IMR-90 (cell line): Measurements from ENCODE around the gene TP73. TPM values are rescaled to one million over a fixed set of nuclear protein-coding genes. Genes with fewer than 3 reads are reported as not detected.

Experiments used
- ATAC-seq: fragments of 200-7000 bp; cut with Tn5 transposase; 2 replicates; pipeline ENCODE4 v1.9.1; 2020; ENCODE audit warnings: low read depth, mild to moderate bottlenecking, moderate library complexity
- BruUV-seq: library from RNA; stranded (reverse); fragments of 400-500 nt; replicated peaks from 2 replicates; lab custom pipeline; 2021; lab: Mats Ljungman, UMichigan
- CTCF ChIA-PET: fragments of 300-600 bp; formaldehyde crosslinking; extraction: SDS; loops from one replicate; lab custom pipeline; 2021; ENCODE audit warnings: antibody characterized with exemption; lab: Yijun Ruan, JAX
- POLR2A ChIA-PET: fragments of 300-600 bp; sonication (Branson Sonifier 250); formaldehyde crosslinking; loops from one replicate; lab custom pipeline; 2022; ENCODE audit warnings: antibody characterized with exemption; ENCODE audit not compliant: unreplicated experiment; lab: Charles Lee
- DNase-seq: peaks from one replicate; pipeline ENCODE4 v3.0.0; 2013
- H2AFZ ChIP-seq: replicated peaks from 2 replicates; pipeline ENCODE3; 2013; ENCODE audit warnings: low read length, mild to moderate bottlenecking; ENCODE audit not compliant: poor library complexity
- H2AK5ac ChIP-seq: 2 replicates; pipeline ENCODE4 v1.6.1; 2013; ENCODE audit warnings: low read depth, low read length, inconsistent platforms
- H2AK9ac ChIP-seq: replicated peaks from 2 replicates; pipeline ENCODE3; 2013; ENCODE audit warnings: mild to moderate bottlenecking, low read depth, low read length, moderate library complexity; ENCODE audit not compliant: poor library complexity
- H2BK120ac ChIP-seq: 2 replicates; pipeline ENCODE4 v1.6.1; 2013; ENCODE audit warnings: low read depth, low read length, inconsistent platforms
- H2BK15ac ChIP-seq: 3 replicates; pipeline ENCODE4 v1.6.1; 2013; ENCODE audit warnings: low read depth, low read length, inconsistent platforms
- H2BK20ac ChIP-seq: 2 replicates; pipeline ENCODE4 v1.6.1; 2013; ENCODE audit warnings: low read depth, mild to moderate bottlenecking, inconsistent platforms, low read length, moderate library complexity
- H2BK5ac ChIP-seq: 2 replicates; pipeline ENCODE4 v1.6.1; 2013; ENCODE audit warnings: mild to moderate bottlenecking, low read depth, low read length, inconsistent platforms; ENCODE audit not compliant: poor library complexity, severe bottlenecking
- H3K14ac ChIP-seq: replicated peaks from 2 replicates; pipeline ENCODE4 v1.6.1; 2013; ENCODE audit warnings: low read depth, low read length, inconsistent platforms
- H3K18ac ChIP-seq: 2 replicates; pipeline ENCODE4 v1.6.1; 2013; ENCODE audit warnings: low read depth, low read length, control low read depth
- H3K23ac ChIP-seq: 2 replicates; pipeline ENCODE4 v1.6.1; 2013; ENCODE audit warnings: low read depth, low read length, inconsistent platforms
- H3K27ac ChIP-seq: 2 replicates; pipeline ENCODE4 v1.5.1; 2013; ENCODE audit warnings: mild to moderate bottlenecking, control low read depth, low read length; ENCODE audit not compliant: insufficient read depth
- H3K27me3 ChIP-seq: 2 replicates; pipeline ENCODE4 v1.6.1; 2013; ENCODE audit warnings: low read length; ENCODE audit not compliant: control insufficient read depth, insufficient read depth
- H3K36me3 ChIP-seq: 2 replicates; pipeline ENCODE4 v1.6.1; 2013; ENCODE audit warnings: low read length, mixed read lengths; ENCODE audit not compliant: control insufficient read depth, insufficient read depth
- H3K4ac ChIP-seq: 2 replicates; pipeline ENCODE4 v1.6.1; 2013; ENCODE audit warnings: low read depth, low read length, inconsistent platforms
- H3K4me1 ChIP-seq: 2 replicates; pipeline ENCODE4 v1.6.1; 2013; ENCODE audit warnings: low read length, mixed read lengths; ENCODE audit not compliant: control insufficient read depth, insufficient read depth
- H3K4me2 ChIP-seq: 2 replicates; pipeline ENCODE4 v1.6.1; 2013; ENCODE audit warnings: low read depth, mild to moderate bottlenecking, control low read depth, low read length, moderate library complexity
- H3K4me3 ChIP-seq: 2 replicates; pipeline ENCODE4 v1.5.1; 2013; ENCODE audit warnings: low read depth, mild to moderate bottlenecking, control low read depth, low read length, moderate library complexity; ENCODE audit not compliant: insufficient read depth
- H3K56ac ChIP-seq: 2 replicates; pipeline ENCODE4 v1.6.1; 2013; ENCODE audit warnings: low read length, inconsistent platforms; ENCODE audit not compliant: insufficient read depth; ENCODE audit errors: extremely low read depth
- H3K79me1 ChIP-seq, 2 experiments: 2 replicates each; pipeline ENCODE4 v1.6.1; 2013; ENCODE audit warnings: low read length in 2 of 2, inconsistent platforms in 1 of 2, low read depth in 1 of 2
- H3K9ac ChIP-seq: 2 replicates; pipeline ENCODE4 v1.6.1; 2013; ENCODE audit warnings: low read depth, low read length, control low read depth
- H3K9me1 ChIP-seq: 2 replicates; pipeline ENCODE4 v1.6.1; 2013; ENCODE audit warnings: low read length, inconsistent platforms; ENCODE audit not compliant: insufficient read depth
- H3K9me3 ChIP-seq: 2 replicates; pipeline ENCODE4 v1.6.1; 2013; ENCODE audit warnings: low read length; ENCODE audit not compliant: control insufficient read depth, insufficient read depth
- H4K20me1 ChIP-seq: 2 replicates; pipeline ENCODE4 v1.6.1; 2013; ENCODE audit warnings: low read length, inconsistent platforms; ENCODE audit not compliant: insufficient read depth
- H4K5ac ChIP-seq: 2 replicates; pipeline ENCODE4 v1.6.1; 2013; ENCODE audit warnings: mild to moderate bottlenecking, low read depth, low read length, control low read depth
- H4K8ac ChIP-seq, 2 experiments: 2 replicates each; pipeline ENCODE4 v1.6.1; 2013; ENCODE audit warnings: low read depth in 2 of 2, low read length in 2 of 2, control low read depth in 1 of 2, inconsistent platforms in 1 of 2
- H4K91ac ChIP-seq: 2 replicates; pipeline ENCODE4 v1.6.1; 2013; ENCODE audit warnings: low read depth, low read length, inconsistent platforms; ENCODE audit not compliant: insufficient read depth
- BHLHE40 ChIP-seq: fragments of 150-350 bp; IDR thresholded peaks from 2 replicates; pipeline ENCODE4 v1.6.1; 2016; ENCODE audit warnings: mild to moderate bottlenecking, low read depth, low read length
- CEBPB ChIP-seq: IDR thresholded peaks from 2 replicates; pipeline ENCODE4 v1.6.1; 2012; ENCODE audit warnings: low read depth, low read length, improper control_type of control experiment
- CHD1 ChIP-seq: IDR thresholded peaks from 2 replicates; pipeline ENCODE4 v1.6.1; 2012; ENCODE audit warnings: low read depth, low read length, improper control_type of control experiment
- FOS ChIP-seq: fragments of 150-350 bp; IDR thresholded peaks from 2 replicates; pipeline ENCODE4 v1.6.1; 2016; ENCODE audit warnings: low read depth, low read length
- MAFK ChIP-seq: IDR thresholded peaks from 2 replicates; pipeline ENCODE4 v1.6.1; 2012; ENCODE audit warnings: low read depth, low read length, improper control_type of control experiment
- MAZ ChIP-seq: IDR thresholded peaks from 2 replicates; pipeline ENCODE4 v1.6.1; 2012; ENCODE audit warnings: low read depth, mild to moderate bottlenecking, low read length, improper control_type of control experiment, moderate library complexity, borderline replicate concordance
- MXI1 ChIP-seq: IDR thresholded peaks from 2 replicates; pipeline ENCODE4 v1.6.1; 2012; ENCODE audit warnings: low read depth, mild to moderate bottlenecking, low read length, moderate library complexity, borderline replicate concordance
- NFE2L2 ChIP-seq: fragments of 150-350 bp; IDR thresholded peaks from 2 replicates; pipeline ENCODE4 v1.6.1; 2016; ENCODE audit warnings: low read depth, mild to moderate bottlenecking, low read length
- POLR2A ChIP-seq: IDR thresholded peaks from 2 replicates; pipeline ENCODE4 v1.6.1; 2012; ENCODE audit warnings: mild to moderate bottlenecking, low read depth, low read length
- RAD21 ChIP-seq: IDR thresholded peaks from 2 replicates; pipeline ENCODE4 v1.6.1; 2012; ENCODE audit warnings: low read length, improper control_type of control experiment
- RCOR1 ChIP-seq: IDR thresholded peaks from 2 replicates; pipeline ENCODE4 v1.6.1; 2012; ENCODE audit warnings: mild to moderate bottlenecking, low read length, improper control_type of control experiment; ENCODE audit not compliant: insufficient replicate concordance
- RFX5 ChIP-seq: IDR thresholded peaks from 2 replicates; pipeline ENCODE4 v1.8.0; 2012; ENCODE audit warnings: low read depth, mild to moderate bottlenecking, low read length, moderate library complexity
- SMC3 ChIP-seq: fragments of 150-350 bp; IDR thresholded peaks from 2 replicates; pipeline ENCODE4 v1.6.1; 2016; ENCODE audit warnings: low read depth, mild to moderate bottlenecking, antibody characterized with exemption, low read length, moderate library complexity
- WGBS, 2 experiments: methylation state at CpG; one replicate each; pipeline versions ENCODE4 v1.1.5 to v1.1.7; 2013; ENCODE audit warnings: missing lambda C conversion rate in 2 of 2; ENCODE audit not compliant: insufficient read length in 1 of 2; ENCODE audit errors: extremely low coverage in 2 of 2; 5-methylcytosine and 5-hydroxymethylcytosine counted together
- dilution Hi-C: fragments of 300-500 bp; cut with HindIII; formaldehyde crosslinking; loops from one replicate; pipeline ENCODE4 v1.14.3; 2018; ENCODE audit warnings: low sequenced_read_pairs; ENCODE audit not compliant: unreplicated experiment
- in situ Hi-C: fragments of 300-500 bp; cut with MboI; formaldehyde crosslinking; loops from 3 replicates; pipeline ENCODE4 v1.14.3; 2019; ENCODE audit warnings: low sequenced_read_pairs, inconsistent platforms, mixed read lengths
- intact Hi-C: fragments of 100-400 bp; cut with micrococcal nuclease; formaldehyde crosslinking; loops from 2 replicates; pipeline ENCODE4 v1.10.0; 2022
- polyA plus RNA-seq, 3 experiments: library from polyadenylated mRNA; depleted of rRNA; stranded (reverse); fragments of >200 nt; gene quantifications; 2 replicates each; pipeline ENCODE4 v1.2.3, GENCODE V29; 2012; ENCODE audit warnings: low replicate concordance in 1 of 3
- total RNA-seq: library from RNA; depleted of rRNA; stranded (reverse); fragments of >200 nt; gene quantifications from 2 replicates; pipeline ENCODE4 v1.2.3, GENCODE V29; 2012
- TF ChIP-seq, protein P1 (sequence below): conservative IDR thresholded peaks from 2 replicates; pipeline ENCODE4 v1.5.1; 2012; ENCODE audit warnings: mild to moderate bottlenecking, low read depth, low read length, improper control_type of control experiment
- TF ChIP-seq, protein P2 (sequence below): fragments of 150-350 bp; IDR thresholded peaks from 2 replicates; pipeline ENCODE4 v1.6.1; 2016; ENCODE audit warnings: low read depth, mild to moderate bottlenecking, low read length, moderate library complexity, borderline replicate concordance

Gene TP73
- total and polyA plus RNA-seq, 2 of the 4 experiments (the other 2 are of a cell fraction) = not detected

- no peak for TF ChIP-seq CHD1
Observed at GRCh38 chr1:3783651-3784474, 131.5 kb downstream of the TP73 start (continued).

GRCh38 chr1:3785045-3785444 lies 132.7 kb downstream of the TP73 start:
- ChIA-PET POLR2A (no interaction called here), CTCF (no interaction called here)
- H4K8ac ChIP-seq = no peak overlapping the region
- no peak overlapping the region for H2AK5ac ChIP-seq
- DNase-seq = no peak
- no peak overlapping the region for H4K91ac ChIP-seq
- no peaks in the 10 kb centered on the region for H3K4me1 ChIP-seq
- H3K56ac ChIP-seq = no peak overlapping the region
- dilution Hi-C loops = no loop called here
- no peak overlapping the region for H2BK15ac ChIP-seq
- H2BK20ac ChIP-seq = no peak overlapping the region
- no peak overlapping the region for H3K9ac ChIP-seq
- H3K27me3 ChIP-seq = no peaks in the 10 kb centered on the region
- peaks cover 61% of the 10 kb centered on the region for H3K36me3 ChIP-seq
- intact Hi-C loops = no loop called here
- H3K9me1 ChIP-seq = no peaks in the 10 kb centered on the region
- BruUV-seq = no TSS peak
- H3K9me3 ChIP-seq = no peaks in the 10 kb centered on the region
- no peak overlapping the region for H2AFZ ChIP-seq
- H3K18ac ChIP-seq = no peak overlapping the region
- ATAC-seq = no peak
- in situ Hi-C loops = no loop called here
- no peak overlapping the region for H3K4me3 ChIP-seq
- no peak overlapping the region for H2BK120ac ChIP-seq
- H2BK5ac ChIP-seq = no peak overlapping the region
- H2AK9ac ChIP-seq = no peak overlapping the region
- peaks cover 11 to 24% of the 10 kb centered on the region in 2 experiments for H3K79me1 ChIP-seq
- no peak overlapping the region for H3K23ac ChIP-seq
- no peak overlapping the region for H3K14ac ChIP-seq
- H4K5ac ChIP-seq = no peak overlapping the region
- H3K4me2 ChIP-seq = no peak overlapping the region
- WGBS, 2 experiments = 94% methylated on average over 9 of the region's 13 CpGs; no CpG with 5 or more reads in 1 of the 2 experiments
- H4K20me1 ChIP-seq = peaks cover 27% of the 10 kb centered on the region
- H3K27ac ChIP-seq = no peak overlapping the region
- no peak overlapping the region for H3K4ac ChIP-seq
- TF ChIP-seq, protein P1, sequence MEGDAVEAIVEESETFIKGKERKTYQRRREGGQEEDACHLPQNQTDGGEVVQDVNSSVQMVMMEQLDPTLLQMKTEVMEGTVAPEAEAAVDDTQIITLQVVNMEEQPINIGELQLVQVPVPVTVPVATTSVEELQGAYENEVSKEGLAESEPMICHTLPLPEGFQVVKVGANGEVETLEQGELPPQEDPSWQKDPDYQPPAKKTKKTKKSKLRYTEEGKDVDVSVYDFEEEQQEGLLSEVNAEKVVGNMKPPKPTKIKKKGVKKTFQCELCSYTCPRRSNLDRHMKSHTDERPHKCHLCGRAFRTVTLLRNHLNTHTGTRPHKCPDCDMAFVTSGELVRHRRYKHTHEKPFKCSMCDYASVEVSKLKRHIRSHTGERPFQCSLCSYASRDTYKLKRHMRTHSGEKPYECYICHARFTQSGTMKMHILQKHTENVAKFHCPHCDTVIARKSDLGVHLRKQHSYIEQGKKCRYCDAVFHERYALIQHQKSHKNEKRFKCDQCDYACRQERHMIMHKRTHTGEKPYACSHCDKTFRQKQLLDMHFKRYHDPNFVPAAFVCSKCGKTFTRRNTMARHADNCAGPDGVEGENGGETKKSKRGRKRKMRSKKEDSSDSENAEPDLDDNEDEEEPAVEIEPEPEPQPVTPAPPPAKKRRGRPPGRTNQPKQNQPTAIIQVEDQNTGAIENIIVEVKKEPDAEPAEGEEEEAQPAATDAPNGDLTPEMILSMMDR = no peak
- TF ChIP-seq RFX5 (no peak), CHD1 (no peak), SMC3 (no peak), BHLHE40 (no peak), NFE2L2 (no peak), MAFK (no peak), FOS (no peak), RCOR1 (no peak), POLR2A (no peak), MXI1 (no peak), MAZ (no peak), RAD21 (no peak), CEBPB (no peak)
- TF ChIP-seq, protein P2, sequence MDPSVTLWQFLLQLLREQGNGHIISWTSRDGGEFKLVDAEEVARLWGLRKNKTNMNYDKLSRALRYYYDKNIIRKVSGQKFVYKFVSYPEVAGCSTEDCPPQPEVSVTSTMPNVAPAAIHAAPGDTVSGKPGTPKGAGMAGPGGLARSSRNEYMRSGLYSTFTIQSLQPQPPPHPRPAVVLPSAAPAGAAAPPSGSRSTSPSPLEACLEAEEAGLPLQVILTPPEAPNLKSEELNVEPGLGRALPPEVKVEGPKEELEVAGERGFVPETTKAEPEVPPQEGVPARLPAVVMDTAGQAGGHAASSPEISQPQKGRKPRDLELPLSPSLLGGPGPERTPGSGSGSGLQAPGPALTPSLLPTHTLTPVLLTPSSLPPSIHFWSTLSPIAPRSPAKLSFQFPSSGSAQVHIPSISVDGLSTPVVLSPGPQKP = no peak
